GM21723 (cell line): ENCODE results near the gene PEPD.

ENCODE experiments used
- ATAC-seq: cut with Tn5 transposase; IDR thresholded peaks from one replicate; pipeline ENCODE4 v1.9.1; 2021; ENCODE audit warnings: mild to moderate bottlenecking, moderate library complexity; ENCODE audit not compliant: unreplicated experiment

The PEPD gene

DNA sequence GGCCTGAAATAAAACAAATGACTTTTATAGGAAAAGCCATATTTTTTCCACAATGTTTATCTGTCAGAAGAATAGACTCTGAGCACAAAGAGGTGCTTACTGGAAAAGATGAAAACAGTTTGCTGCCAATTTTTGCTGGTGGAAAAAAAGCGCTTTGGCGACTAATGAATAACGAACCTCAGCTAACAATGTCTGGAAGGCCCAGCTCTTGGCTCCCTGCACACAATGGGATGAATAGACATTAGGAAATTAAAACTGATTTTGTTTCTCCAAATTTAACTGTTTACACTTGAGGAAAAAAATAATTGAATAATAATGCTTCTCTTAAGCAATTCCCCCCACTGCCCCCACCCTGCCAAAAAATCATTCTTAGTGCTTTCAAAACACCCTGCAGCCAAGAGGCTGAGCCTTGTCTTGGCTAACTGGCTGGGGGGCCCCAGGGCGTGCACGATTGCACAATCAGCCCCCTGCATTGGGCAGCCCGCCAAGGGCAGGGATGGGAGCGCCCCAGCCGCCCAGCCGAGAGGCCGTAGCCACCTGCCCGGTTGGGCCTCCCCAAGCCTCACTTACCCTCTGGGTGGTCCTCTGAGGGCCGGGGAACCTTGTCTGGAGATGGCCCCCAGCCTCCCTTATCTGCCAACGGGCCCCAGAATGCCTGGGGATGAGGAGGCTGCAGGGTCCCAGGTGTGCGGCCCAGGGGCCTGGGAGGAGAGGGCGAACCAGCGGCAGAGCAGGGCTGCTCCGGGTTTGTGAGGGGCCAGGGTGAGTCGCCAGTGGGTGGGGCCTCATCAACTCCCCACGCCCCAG, 131.3 kb downstream of the PEPD start:
- no peak for ATAC-seq

DNA sequence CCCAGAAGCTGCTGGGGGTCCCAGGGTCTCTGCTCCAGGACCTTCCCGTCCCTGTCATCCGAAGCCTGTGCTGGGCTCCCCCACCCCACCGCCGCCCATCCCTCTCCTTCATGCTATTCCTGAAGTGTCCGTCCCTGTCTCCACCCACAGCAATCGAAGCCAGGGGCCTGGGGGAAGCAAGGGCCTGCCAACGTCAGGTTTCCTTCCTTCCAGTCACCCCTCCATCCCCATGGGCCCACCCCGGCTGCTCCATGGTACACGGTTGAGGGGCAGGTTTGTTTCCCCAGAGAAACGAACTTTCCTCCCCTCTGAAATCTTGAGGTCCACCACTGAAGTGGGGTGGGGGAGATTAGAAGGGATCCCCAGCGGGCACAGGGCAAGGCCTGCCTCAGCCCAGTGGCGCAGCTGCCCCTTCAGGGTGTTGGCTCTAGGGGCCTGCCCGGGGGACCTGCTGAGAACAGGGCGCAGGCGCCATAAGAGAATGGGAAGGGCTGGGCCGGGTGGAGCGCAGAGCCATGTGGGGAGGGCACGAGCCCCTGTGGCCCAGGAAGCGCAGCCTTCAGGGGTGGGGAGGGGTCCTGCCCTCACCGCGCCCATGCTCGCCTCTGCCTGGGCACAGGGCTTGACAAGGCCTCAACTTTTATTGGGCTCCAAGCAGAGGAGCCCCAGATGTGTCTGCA, 132.0 kb downstream of the PEPD start:
- ATAC-seq = no peak

DNA sequence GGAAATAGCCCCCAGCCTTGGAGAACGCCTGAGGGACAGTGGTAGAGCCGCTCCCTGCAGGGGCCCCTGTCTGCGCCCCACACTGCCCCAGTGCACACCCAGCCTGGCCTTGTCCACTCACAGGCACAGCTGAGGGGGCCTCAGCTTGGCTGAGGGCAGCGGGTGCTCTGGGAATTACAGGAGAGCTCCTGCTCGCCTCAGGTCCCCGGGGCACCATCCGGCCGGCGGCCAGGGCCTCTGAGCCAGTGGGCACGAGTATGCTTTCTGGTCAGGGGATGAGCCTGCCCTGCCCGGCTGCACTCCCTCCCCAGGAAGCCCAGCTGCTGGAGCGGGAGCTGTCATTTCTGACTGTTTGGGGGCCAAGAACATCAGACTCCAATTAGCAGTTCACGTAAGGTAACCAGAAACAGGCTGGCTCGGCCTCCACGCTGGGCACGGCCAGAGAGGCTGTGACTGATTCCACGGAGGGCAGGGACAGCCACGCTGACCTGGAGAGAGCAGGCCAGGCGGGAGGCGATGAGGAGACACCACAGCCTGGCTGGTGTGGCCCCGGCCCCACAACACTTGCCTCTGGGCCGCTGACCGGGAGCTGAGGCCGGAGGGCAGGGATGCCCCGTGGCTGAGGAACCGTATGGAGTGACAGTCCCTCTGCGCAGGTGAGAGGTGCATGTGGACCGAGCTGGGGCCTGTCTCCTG, 132.7 kb downstream of the PEPD start:
- no peak for ATAC-seq

DNA sequence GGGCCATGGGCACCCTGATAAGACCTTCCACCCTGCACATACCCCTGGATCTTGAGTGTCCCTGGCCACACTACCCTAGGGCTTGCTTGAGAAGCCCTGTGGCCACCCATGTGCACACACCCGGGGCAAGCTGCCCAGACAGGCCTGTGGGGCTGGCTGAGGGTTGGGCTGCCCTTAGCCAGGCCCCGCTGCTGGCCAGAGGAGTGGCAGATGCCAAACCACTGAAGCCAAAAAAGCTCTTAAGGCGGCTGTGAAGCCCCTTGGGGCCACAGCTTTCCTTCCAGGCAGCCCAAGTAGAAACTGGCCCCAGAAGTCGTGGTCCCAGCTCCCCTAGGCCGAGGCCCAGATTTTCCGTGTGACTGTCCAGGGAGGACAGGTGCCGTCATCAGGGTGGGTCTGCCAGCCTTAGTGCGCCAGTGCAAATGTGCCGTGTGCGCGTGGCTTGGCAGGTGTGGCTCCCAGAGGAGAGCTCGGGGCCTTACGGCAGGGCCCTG, 133.3 kb downstream of the PEPD start:
- no peak for ATAC-seq

DNA sequence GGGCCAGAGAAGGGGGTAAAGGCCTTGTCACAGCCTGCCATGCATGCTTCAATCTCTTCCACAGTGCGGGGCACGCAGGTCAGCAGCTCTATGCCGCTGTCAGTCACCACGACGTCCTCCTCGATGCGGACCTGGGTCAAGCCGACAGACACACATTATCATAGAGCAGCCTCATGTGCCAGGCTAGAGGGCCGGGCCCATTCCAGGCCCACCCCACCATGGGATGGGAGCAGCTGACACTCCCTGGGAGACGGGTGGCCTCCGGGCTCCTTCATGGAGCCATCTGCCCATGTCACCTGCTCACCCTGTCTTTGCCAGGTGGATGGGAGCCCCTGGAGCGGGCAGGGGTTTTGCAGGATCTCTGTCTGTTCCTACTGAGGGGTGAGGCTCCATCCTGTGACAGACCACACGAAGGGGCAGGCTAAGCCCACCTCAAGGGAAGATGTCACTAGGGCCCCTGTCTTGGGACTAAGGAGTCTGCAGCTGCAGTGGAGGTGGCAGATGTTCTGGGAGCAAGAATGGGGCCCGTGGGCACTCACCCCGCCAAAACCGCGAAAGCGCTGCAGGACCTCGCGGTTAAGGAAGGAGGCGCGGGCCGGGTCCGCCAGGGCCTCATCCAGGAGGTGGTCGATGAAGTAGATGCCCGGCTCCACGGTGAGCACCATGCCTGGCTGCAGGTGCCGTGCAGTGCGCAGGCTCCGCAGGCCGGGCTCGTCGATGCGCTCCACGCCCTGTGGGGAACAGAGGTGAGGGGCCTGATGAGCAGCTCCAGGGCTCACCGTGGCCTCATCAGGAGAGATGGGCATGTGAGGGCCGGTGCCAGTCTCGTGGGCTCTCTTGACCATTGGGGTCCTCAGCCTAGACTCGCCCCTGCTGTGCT, 134.0 kb downstream of the PEPD start:
- no peak for ATAC-seq

- no peak for ATAC-seq
These were observed 135.2 kb downstream of the PEPD start for GRCh38 chr19:33386361-33386858.

DNA sequence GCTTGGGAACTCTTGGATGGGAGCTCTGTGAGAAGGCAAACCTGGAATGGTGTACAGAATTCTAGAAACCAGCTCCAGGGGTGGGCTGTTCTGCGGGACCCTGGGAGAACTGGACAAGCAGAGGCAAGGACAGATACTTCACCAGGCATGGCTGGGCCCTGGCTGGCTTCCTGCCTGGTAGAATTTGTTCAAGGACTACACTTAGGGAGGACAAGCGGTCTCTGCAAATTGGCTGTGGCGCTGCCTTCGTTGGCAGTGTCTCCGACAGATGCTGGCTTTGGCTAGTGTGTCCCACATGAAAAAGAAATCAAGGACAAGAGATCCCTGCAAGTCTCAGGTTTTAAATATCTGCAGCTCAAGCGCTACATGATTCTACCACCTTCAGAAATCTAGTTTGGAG, 135.6 kb downstream of the PEPD start:
- ATAC-seq = no peak

DNA sequence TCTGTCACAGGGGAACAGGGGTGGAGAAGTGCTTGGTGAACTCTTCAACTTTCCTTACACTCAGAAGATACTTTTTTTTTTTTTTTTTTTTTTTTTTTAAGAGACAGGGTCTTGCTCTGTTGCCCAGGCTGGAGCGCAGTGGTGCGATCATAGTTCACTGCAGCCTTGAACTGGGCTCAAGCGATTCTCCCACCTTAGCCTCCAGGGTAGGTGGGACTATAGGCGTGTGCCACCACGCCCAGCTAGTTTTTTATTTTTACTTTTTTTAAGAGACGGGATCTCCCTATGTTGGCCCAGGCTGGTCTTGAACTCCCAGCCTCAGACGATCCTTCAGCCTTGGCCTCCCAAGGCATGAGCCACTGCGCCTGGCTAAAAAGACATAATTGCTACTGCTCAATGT, 136.6 kb downstream of the PEPD start:
- no peak for ATAC-seq

GRCh38 chr19:33383720-33384292, 137.8 kb downstream of the PEPD start:
- ATAC-seq = no peak

GRCh38 chr19:33382982-33383381, 138.6 kb downstream of the PEPD start:
- ATAC-seq = no peak

DNA sequence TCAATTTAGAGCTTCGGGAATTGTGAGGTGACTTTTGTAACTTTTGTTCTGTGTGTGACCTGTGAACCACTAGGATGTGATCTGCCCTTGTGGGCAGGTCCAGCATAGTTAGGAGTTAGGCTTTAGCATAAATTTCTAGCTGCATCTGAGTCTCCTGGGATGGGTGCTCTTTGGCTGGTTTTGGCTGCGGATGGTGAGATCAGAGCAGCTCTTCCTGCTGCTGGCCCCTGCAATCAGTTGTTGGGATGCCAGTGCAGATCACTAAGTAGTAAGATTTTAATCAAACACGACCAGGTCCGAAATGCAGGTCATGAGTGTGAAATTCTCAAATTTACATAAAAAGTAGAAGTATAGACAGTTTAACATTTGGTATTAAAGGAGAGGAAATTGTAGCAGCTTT, 139.6 kb downstream of the PEPD start:
- ATAC-seq = no peak

DNA sequence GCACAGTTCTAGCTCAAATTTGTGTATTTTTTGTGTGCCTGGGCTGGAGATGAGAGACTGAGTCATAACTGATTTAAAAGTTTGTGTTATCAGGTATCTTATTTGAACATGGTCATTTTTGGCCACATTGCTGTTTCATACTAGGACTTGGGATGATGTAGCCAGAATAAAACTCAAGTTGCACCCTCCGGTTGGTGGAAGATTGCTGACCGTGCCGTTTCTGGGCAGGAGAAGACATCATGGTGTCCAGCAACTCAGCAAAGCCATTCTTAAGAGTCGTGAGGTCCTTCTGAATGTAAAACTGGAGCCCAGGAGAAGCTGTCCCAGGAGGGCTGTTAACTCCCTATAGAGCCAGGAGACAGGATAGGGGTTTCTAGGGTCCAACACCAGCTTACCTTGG, 140.5 kb downstream of the PEPD start:
- ATAC-seq = no peak

- ATAC-seq = no peak
These were observed 142.3 kb downstream of the PEPD start for GRCh38 chr19:33379151-33379829.

GRCh38 chr19:33377586-33378475, 143.8 kb downstream of the PEPD start:
- ATAC-seq = no peak

GRCh38 chr19:33376941-33377557, 144.5 kb downstream of the PEPD start:
- ATAC-seq = no peak

DNA sequence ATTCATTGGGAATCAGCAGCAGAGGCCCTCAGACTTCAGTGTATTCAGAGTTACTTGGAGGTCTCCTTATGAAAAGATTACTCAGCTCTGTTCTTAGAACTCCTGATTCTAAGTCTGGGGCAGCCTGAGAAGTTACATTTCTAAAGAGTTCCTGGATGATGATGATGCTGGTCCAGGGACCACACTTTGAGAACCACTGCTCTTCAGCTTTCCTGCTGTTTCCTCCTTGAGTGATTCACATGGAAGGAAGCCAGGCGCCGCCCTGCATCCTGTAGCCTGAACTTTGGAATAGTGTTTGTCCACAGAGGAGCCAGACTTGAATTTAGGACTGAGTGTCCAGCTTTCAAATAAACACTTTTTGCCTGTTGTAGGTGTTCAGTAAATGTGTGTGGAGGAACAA, 145.2 kb downstream of the PEPD start:
- ATAC-seq = no peak

DNA sequence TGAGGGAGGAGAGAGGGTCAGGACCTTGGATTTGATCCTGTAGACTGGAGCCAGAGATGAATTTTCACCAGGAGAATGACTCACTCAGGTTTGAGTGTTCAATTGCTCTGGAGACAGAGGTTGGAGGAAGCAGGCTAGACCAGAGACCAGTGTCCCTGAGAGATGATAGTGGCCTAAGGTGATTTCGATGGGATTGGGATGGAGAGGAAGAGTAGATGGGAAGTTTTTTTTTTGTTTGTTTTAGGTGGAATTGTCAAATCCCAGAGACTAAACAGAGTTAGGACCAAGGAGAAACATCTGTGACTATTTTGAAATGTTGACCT, 145.8 kb downstream of the PEPD start:
- no peak for ATAC-seq

- no peak for ATAC-seq
These were observed 146.3 kb downstream of the PEPD start for GRCh38 chr19:33375156-33375836.
